ENCODE measurements around the gene IQCN.

DNA sequence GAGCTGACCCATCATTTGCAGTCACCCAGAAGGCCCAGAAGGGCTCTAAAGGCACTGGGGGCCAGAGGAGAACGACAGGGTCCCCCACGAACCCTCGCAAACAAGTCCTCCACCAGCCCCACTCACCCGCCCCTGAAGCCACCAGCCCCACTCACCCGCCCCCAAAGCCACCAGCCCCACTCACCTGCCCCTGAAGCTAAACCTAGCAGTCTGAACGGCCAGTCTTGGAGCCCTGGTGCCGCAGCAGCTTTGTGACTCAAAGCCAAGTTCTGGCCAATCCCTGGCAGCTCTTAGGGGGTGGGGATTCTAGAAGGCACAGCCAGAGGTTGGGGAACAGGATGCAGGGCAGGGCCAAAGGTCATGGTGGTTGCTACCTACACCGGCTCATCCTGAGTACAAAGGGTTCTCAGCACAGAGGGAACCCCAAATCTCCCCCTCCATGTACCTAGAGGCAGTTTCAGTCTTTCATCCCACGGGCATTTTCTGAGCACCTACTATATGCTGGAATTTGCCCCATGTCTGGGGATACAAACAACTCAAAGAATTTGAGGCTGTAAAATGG is at the start of gene IQCN:
- TF ChIP-seq, protein P1, sequence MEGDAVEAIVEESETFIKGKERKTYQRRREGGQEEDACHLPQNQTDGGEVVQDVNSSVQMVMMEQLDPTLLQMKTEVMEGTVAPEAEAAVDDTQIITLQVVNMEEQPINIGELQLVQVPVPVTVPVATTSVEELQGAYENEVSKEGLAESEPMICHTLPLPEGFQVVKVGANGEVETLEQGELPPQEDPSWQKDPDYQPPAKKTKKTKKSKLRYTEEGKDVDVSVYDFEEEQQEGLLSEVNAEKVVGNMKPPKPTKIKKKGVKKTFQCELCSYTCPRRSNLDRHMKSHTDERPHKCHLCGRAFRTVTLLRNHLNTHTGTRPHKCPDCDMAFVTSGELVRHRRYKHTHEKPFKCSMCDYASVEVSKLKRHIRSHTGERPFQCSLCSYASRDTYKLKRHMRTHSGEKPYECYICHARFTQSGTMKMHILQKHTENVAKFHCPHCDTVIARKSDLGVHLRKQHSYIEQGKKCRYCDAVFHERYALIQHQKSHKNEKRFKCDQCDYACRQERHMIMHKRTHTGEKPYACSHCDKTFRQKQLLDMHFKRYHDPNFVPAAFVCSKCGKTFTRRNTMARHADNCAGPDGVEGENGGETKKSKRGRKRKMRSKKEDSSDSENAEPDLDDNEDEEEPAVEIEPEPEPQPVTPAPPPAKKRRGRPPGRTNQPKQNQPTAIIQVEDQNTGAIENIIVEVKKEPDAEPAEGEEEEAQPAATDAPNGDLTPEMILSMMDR (conservative IDR thresholded peaks at IDR 0.05; ENCODE audit: low read length): no peak
- no peak for TF ChIP-seq EZH2phosphoT487 (IDR thresholded peaks at IDR 0.05; ENCODE audit: borderline replicate concordance, low read depth, low read length)
